Neural progenitor cell (in vitro differentiated cells): Measurements from ENCODE around the gene ZSCAN5B. TPM values are rescaled to one million over a fixed set of nuclear protein-coding genes. Genes with fewer than 3 reads are reported as not detected.

Experiments
- DNase-seq: peaks from one replicate; pipeline ENCODE4 v3.0.0-alpha.2; 2016; ENCODE audit warnings: low spot score
- H2AFZ ChIP-seq: fragments of 200-600 bp; sonication (generic); replicated peaks from 2 replicates; pipeline ENCODE4 v1.6.1; 2016; ENCODE audit warnings: antibody characterized with exemption
- H3F3A ChIP-seq: fragments of 200-600 bp; sonication (generic); 2 replicates; pipeline ENCODE4 v1.6.1; 2016; ENCODE audit warnings: antibody characterized with exemption, low read depth
- H3K27ac ChIP-seq: fragments of 200-600 bp; sonication (generic); 2 replicates; pipeline ENCODE4 v1.5.1; 2016; ENCODE audit warnings: mild to moderate bottlenecking
- H3K27me3 ChIP-seq: fragments of 200-600 bp; sonication (generic); 2 replicates; pipeline ENCODE4 v1.6.1; 2016; ENCODE audit warnings: mild to moderate bottlenecking, moderate library complexity
- H3K36me3 ChIP-seq: fragments of 200-600 bp; sonication (generic); 2 replicates; pipeline ENCODE4 v1.5.1; 2016
- H3K4me1 ChIP-seq: fragments of 200-600 bp; sonication (generic); 2 replicates; pipeline ENCODE4 v1.6.1; 2016; ENCODE audit warnings: mixed run types
- H3K4me2 ChIP-seq: fragments of 200-600 bp; sonication (generic); 2 replicates; pipeline ENCODE4 v1.6.1; 2016
- H3K4me3 ChIP-seq: fragments of 200-600 bp; sonication (generic); 2 replicates; pipeline ENCODE4 v1.5.1; 2016
- H3K79me2 ChIP-seq: fragments of 200-600 bp; sonication (generic); 2 replicates; pipeline ENCODE4 v1.6.1; 2016; ENCODE audit warnings: low read depth
- H3K9ac ChIP-seq: fragments of 200-600 bp; sonication (generic); 2 replicates; pipeline ENCODE4 v1.6.1; 2016
- H3K9me3 ChIP-seq: fragments of 200-600 bp; sonication (generic); 2 replicates; pipeline ENCODE4 v1.5.1; 2016; ENCODE audit warnings: low read depth
- H4K20me1 ChIP-seq: fragments of 200-600 bp; sonication (generic); 2 replicates; pipeline ENCODE4 v1.6.1; 2016; ENCODE audit warnings: low read depth
- H3K27ac Mint-ChIP-seq: 3 replicates; pipeline ENCODE4 v1.8.0; 2021; ENCODE audit warnings: mixed read lengths
- H3K27me3 Mint-ChIP-seq: 2 replicates; pipeline ENCODE4 v1.8.0; 2022; ENCODE audit warnings: low read depth, mild to moderate bottlenecking, inconsistent platforms, moderate library complexity, mixed read lengths; ENCODE audit not compliant: insufficient read depth
- H3K36me3 Mint-ChIP-seq: 3 replicates; pipeline ENCODE4 v1.8.0; 2021; ENCODE audit warnings: mixed read lengths
- H3K4me1 Mint-ChIP-seq: 3 replicates; pipeline ENCODE4 v1.8.0; 2021; ENCODE audit warnings: mixed read lengths
- H3K4me3 Mint-ChIP-seq: 3 replicates; pipeline ENCODE4 v1.8.0; 2021; ENCODE audit warnings: mild to moderate bottlenecking, moderate library complexity, mixed read lengths
- H3K9me3 Mint-ChIP-seq: 3 replicates; pipeline ENCODE4 v1.8.0; 2020; ENCODE audit warnings: mixed read lengths
- CTCF ChIP-seq: fragments of 200-600 bp; sonication (generic); IDR thresholded peaks from 2 replicates; pipeline ENCODE4 v1.5.1; 2017; ENCODE audit warnings: antibody characterized with exemption, mild to moderate bottlenecking
- EZH2 ChIP-seq: fragments of 200-600 bp; sonication (generic); IDR thresholded peaks from 2 replicates; pipeline ENCODE4 v1.6.1; 2017; ENCODE audit warnings: antibody characterized with exemption, mild to moderate bottlenecking, moderate library complexity
- EZH2phosphoT487 ChIP-seq: fragments of 200-600 bp; sonication (generic); IDR thresholded peaks from 2 replicates; pipeline ENCODE4 v1.6.1; 2017; ENCODE audit warnings: antibody characterized with exemption
- total RNA-seq: library from RNA; depleted of rRNA; stranded (reverse); fragments of >200 nt; gene quantifications from 2 replicates; pipeline ENCODE4 v1.2.3, GENCODE V29; 2015; ENCODE audit warnings: low replicate concordance

The ZSCAN5B gene
- total RNA-seq, 1 donor from 2014 or later = not detected

DNA sequence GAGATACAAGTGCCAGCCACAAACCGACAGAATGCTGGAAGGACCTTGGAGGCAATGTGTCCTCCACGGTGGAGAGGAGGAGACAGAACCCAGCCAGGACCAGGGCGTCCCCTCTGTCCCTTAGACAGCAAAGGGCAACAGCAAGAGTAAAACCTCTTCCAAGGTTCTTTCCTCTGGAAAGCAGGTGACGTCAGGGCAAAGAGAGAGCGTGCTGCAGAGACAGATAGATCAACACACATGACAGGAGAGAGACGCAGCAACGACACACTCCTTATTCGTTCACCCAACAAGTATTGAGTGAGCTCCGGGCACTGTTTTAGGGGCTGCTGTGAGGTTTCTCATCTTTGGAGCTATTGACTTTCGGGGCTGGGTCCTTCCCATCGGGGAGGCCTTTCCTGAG is 23.0 kb downstream of the ZSCAN5B start:
- Mint-ChIP-seq H3K4me3 (no peak overlapping the region), H3K36me3 (no peaks in the 10 kb centered on the region), H3K27ac (peak overlapping the region; percentile 93), H3K9me3 (no peaks in the 10 kb centered on the region), H3K27me3 (peaks cover 10% of the 10 kb centered on the region), H3K4me1 (peaks cover 24% of the 10 kb centered on the region)
- no peak overlapping the region for H3K27ac ChIP-seq
- no peaks in the 10 kb centered on the region for H3K79me2 ChIP-seq
- peaks cover 27% of the 10 kb centered on the region for H3K4me1 ChIP-seq
- no peak overlapping the region for H3K4me3 ChIP-seq
- H3K9me3 ChIP-seq = no peaks in the 10 kb centered on the region
- H3K9ac ChIP-seq = no peak overlapping the region
- H3K27me3 ChIP-seq = no peaks in the 10 kb centered on the region
- H2AFZ ChIP-seq = no peak overlapping the region
- H3K36me3 ChIP-seq = no peaks in the 10 kb centered on the region
- peak overlapping the region; percentile 35 for H3K4me2 ChIP-seq
- no peaks in the 10 kb centered on the region for H4K20me1 ChIP-seq
- peaks cover 19% of the 10 kb centered on the region for H3F3A ChIP-seq
- DNase-seq = no peak
- no peak for TF ChIP-seq CTCF
- no peak for TF ChIP-seq EZH2phosphoT487
- TF ChIP-seq EZH2 = no peak

DNA sequence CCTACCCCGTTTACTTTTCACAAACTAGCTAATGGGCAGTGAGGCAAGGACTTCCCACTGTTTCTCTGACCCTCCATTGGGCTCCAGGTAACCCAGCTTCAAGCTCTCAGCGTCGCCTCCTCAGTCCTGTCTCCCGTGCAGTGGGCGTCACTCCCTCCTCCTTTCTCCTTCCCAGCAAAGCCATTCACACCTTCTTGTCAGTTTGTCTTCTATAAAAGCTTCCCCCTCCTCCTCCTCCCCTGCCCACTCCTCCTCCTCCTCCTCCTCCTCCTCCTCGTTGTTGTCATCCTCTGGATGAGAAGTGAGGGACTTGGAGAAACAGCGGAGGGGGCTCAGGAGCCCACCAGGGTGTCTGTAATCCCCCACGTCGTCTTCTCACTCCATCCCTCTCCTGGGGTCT is 23.5 kb downstream of the ZSCAN5B start:
- Histone ChIP-seq H3K9me3 (no peaks in the 10 kb centered on the region), H3K9ac (no peak overlapping the region), H3K4me2 (peak overlapping the region; percentile 35), H3K79me2 (no peaks in the 10 kb centered on the region), H2AFZ (no peak overlapping the region), H3K4me1 (peaks cover 27% of the 10 kb centered on the region), H3K27me3 (no peaks in the 10 kb centered on the region), H3K27ac (no peak overlapping the region), H3F3A (peaks cover 19% of the 10 kb centered on the region), H4K20me1 (no peaks in the 10 kb centered on the region), H3K36me3 (no peaks in the 10 kb centered on the region), H3K4me3 (no peak overlapping the region)
- peaks cover 10% of the 10 kb centered on the region for H3K27me3 Mint-ChIP-seq
- TF ChIP-seq CTCF (no peak), EZH2phosphoT487 (no peak), EZH2 (no peak)
- H3K4me1 Mint-ChIP-seq = peaks cover 24% of the 10 kb centered on the region
- H3K4me3 Mint-ChIP-seq = no peak overlapping the region
- H3K27ac Mint-ChIP-seq = no peak overlapping the region
- no peaks in the 10 kb centered on the region for H3K9me3 Mint-ChIP-seq
- H3K36me3 Mint-ChIP-seq = no peaks in the 10 kb centered on the region
- peak; percentile 9 for DNase-seq

- Histone ChIP-seq H3K9ac (no peak overlapping the region), H3K4me2 (no peak overlapping the region), H3K79me2 (no peaks in the 10 kb centered on the region), H3K27me3 (no peaks in the 10 kb centered on the region), H3K27ac (no peak overlapping the region), H2AFZ (no peak overlapping the region), H3K36me3 (no peaks in the 10 kb centered on the region), H3K9me3 (no peaks in the 10 kb centered on the region), H3K4me1 (peaks cover 11% of the 10 kb centered on the region), H4K20me1 (no peaks in the 10 kb centered on the region), H3F3A (peaks cover 7% of the 10 kb centered on the region), H3K4me3 (no peak overlapping the region)
- H3K4me1 Mint-ChIP-seq = peaks cover 11% of the 10 kb centered on the region
- H3K27me3 Mint-ChIP-seq = peaks cover 12% of the 10 kb centered on the region
- TF ChIP-seq EZH2phosphoT487 (no peak), EZH2 (no peak), CTCF (no peak)
- no peak for DNase-seq
- H3K27ac Mint-ChIP-seq = no peak overlapping the region
- H3K9me3 Mint-ChIP-seq = no peaks in the 10 kb centered on the region
- H3K4me3 Mint-ChIP-seq = no peak overlapping the region
- H3K36me3 Mint-ChIP-seq = no peaks in the 10 kb centered on the region
Measured at GRCh38 chr19:56170261-56170660, 27.3 kb downstream of the ZSCAN5B start.
